H9 (cell line): Measurements from ENCODE around the gene NARS2. TPM values are rescaled to one million over a fixed set of nuclear protein-coding genes. Genes with fewer than 3 reads are reported as not detected.

Experiments used
- DNase-seq: peaks from one replicate; pipeline ENCODE4 v3.0.0-alpha.2; 2017
- H2AFZ ChIP-seq: one replicate; pipeline ENCODE4 v1.6.1; 2013; ENCODE audit warnings: mild to moderate bottlenecking, low read length, control low read depth, moderate library complexity
- H2AK5ac ChIP-seq: 2 replicates; pipeline ENCODE4 v1.6.1; 2013; ENCODE audit warnings: low read length, control low read depth, mixed read lengths; ENCODE audit not compliant: insufficient read length
- H2BK120ac ChIP-seq: one replicate; pipeline ENCODE4 v1.6.1; 2013; ENCODE audit warnings: low read depth, mild to moderate bottlenecking, low read length, control low read depth, inconsistent platforms; ENCODE audit not compliant: poor library complexity, severe bottlenecking
- H2BK12ac ChIP-seq: 2 replicates; pipeline ENCODE4 v1.6.1; 2013; ENCODE audit warnings: low read length, control low read depth, mixed read lengths, low read depth; ENCODE audit not compliant: insufficient read length
- H2BK15ac ChIP-seq: 2 replicates; pipeline ENCODE4 v1.6.1; 2013; ENCODE audit warnings: low read depth, low read length, control low read depth
- H2BK20ac ChIP-seq: one replicate; pipeline ENCODE4 v1.6.1; 2013; ENCODE audit warnings: low read depth, mild to moderate bottlenecking, low read length, control low read depth, inconsistent platforms; ENCODE audit not compliant: poor library complexity, severe bottlenecking
- H2BK5ac ChIP-seq: 2 replicates; pipeline ENCODE4 v1.6.1; 2013; ENCODE audit warnings: low read length, control low read depth, mixed read lengths; ENCODE audit not compliant: insufficient read length
- H3K14ac ChIP-seq: 2 replicates; pipeline ENCODE4 v1.6.1; 2013; ENCODE audit warnings: low read length, control low read depth; ENCODE audit not compliant: insufficient read depth
- H3K18ac ChIP-seq: 2 replicates; pipeline ENCODE4 v1.6.1; 2013; ENCODE audit warnings: low read depth, mild to moderate bottlenecking, mixed read lengths, low read length, control low read depth; ENCODE audit not compliant: insufficient read length
- H3K23ac ChIP-seq: 2 replicates; pipeline ENCODE4 v1.6.1; 2013; ENCODE audit warnings: low read length, control low read depth, mixed read lengths, low read depth; ENCODE audit not compliant: insufficient read length
- H3K23me2 ChIP-seq: 2 replicates; pipeline ENCODE4 v1.6.1; 2013; ENCODE audit warnings: low read depth, mild to moderate bottlenecking, mixed read lengths, low read length, control low read depth; ENCODE audit not compliant: insufficient read length, poor library complexity, severe bottlenecking
- H3K27ac ChIP-seq: 2 replicates; pipeline ENCODE4 v1.5.1; 2013; ENCODE audit warnings: low read length, control low read depth, mixed read lengths, low read depth; ENCODE audit not compliant: insufficient read length
- H3K27me3 ChIP-seq: 2 replicates; pipeline ENCODE4 v1.6.1; 2013; ENCODE audit warnings: low read length, control low read depth, inconsistent platforms; ENCODE audit not compliant: insufficient read depth
- H3K4ac ChIP-seq: 2 replicates; pipeline ENCODE4 v1.6.1; 2013; ENCODE audit warnings: low read depth, mild to moderate bottlenecking, control low read depth, inconsistent platforms, low read length, moderate library complexity
- H3K4me1 ChIP-seq: 2 replicates; pipeline ENCODE4 v1.6.1; 2013; ENCODE audit warnings: low read length, control low read depth, inconsistent platforms; ENCODE audit not compliant: insufficient read depth
- H3K4me2 ChIP-seq: 2 replicates; pipeline ENCODE4 v1.6.1; 2013; ENCODE audit warnings: low read length, control low read depth, mixed read lengths; ENCODE audit not compliant: insufficient read length, insufficient read depth
- H3K56ac ChIP-seq: 2 replicates; pipeline ENCODE4 v1.6.1; 2013; ENCODE audit warnings: low read depth, mild to moderate bottlenecking, mixed read lengths, low read length, control low read depth; ENCODE audit not compliant: insufficient read length
- H3K79me1 ChIP-seq: 2 replicates; pipeline ENCODE4 v1.6.1; 2013; ENCODE audit warnings: low read depth, mild to moderate bottlenecking, moderate library complexity, low read length, control low read depth, inconsistent platforms; ENCODE audit not compliant: insufficient read depth, poor library complexity, severe bottlenecking
- H3K79me2 ChIP-seq: 2 replicates; pipeline ENCODE4 v1.6.1; 2013; ENCODE audit warnings: low read length, control low read depth, inconsistent platforms; ENCODE audit not compliant: insufficient read depth
- H3K9ac ChIP-seq: 2 replicates; pipeline ENCODE4 v1.6.1; 2013; ENCODE audit warnings: low read length, control low read depth, mixed read lengths; ENCODE audit not compliant: insufficient read length; ENCODE audit errors: extremely low read depth
- H3K9me3 ChIP-seq: one replicate; pipeline ENCODE4 v1.6.1; 2013; ENCODE audit warnings: low read depth, low read length, inconsistent platforms; ENCODE audit not compliant: control insufficient read depth
- H3T11ph ChIP-seq: one replicate; pipeline ENCODE4 v1.6.1; 2013; ENCODE audit warnings: mild to moderate bottlenecking, low read length, control low read depth, inconsistent platforms
- H4K20me1 ChIP-seq: one replicate; pipeline ENCODE4 v1.6.1; 2013; ENCODE audit not compliant: control insufficient read depth, insufficient read length, insufficient read depth
- H4K5ac ChIP-seq: 2 replicates; pipeline ENCODE4 v1.6.1; 2013; ENCODE audit warnings: low read depth, mild to moderate bottlenecking, mixed read lengths, low read length, control low read depth; ENCODE audit not compliant: insufficient read length
- H4K8ac ChIP-seq: replicated peaks from 2 replicates; pipeline ENCODE4 v1.6.1; 2013; ENCODE audit warnings: low read length, control low read depth, mixed read lengths, low read depth; ENCODE audit not compliant: insufficient read length
- H4K91ac ChIP-seq: 2 replicates; pipeline ENCODE4 v1.6.1; 2013; ENCODE audit warnings: low read depth, mild to moderate bottlenecking, moderate library complexity, mixed read lengths, low read length, control low read depth; ENCODE audit not compliant: insufficient read length
- H3K27ac Mint-ChIP-seq, 3 experiments: 2 replicates in 2 of 3; 3 replicates in 1 of 3; pipeline ENCODE4 v1.8.0; 2020 to 2021; ENCODE audit warnings: mixed read lengths in 3 of 3, mild to moderate bottlenecking in 1 of 3, moderate library complexity in 1 of 3
- H3K27me3 Mint-ChIP-seq: 2 replicates; pipeline ENCODE4 v1.8.0; 2021; ENCODE audit warnings: low read depth, mild to moderate bottlenecking, moderate library complexity, mixed read lengths
- H3K36me3 Mint-ChIP-seq, 3 experiments: 2 replicates in 2 of 3; 3 replicates in 1 of 3; pipeline ENCODE4 v1.8.0; 2020 to 2021; ENCODE audit warnings: low read depth in 3 of 3, mixed read lengths in 3 of 3; ENCODE audit not compliant: insufficient read depth in 1 of 3
- H3K4me1 Mint-ChIP-seq, 2 experiments: 2 replicates each; pipeline ENCODE4 v1.8.0; 2020; ENCODE audit warnings: mixed read lengths in 2 of 2
- H3K4me3 Mint-ChIP-seq, 2 experiments: 2 replicates in 1 of 2; 3 replicates in 1 of 2; pipeline ENCODE4 v1.8.0; 2020 to 2021; ENCODE audit warnings: mild to moderate bottlenecking in 2 of 2, mixed read lengths in 2 of 2, moderate library complexity in 1 of 2
- H3K9me3 Mint-ChIP-seq, 2 experiments: 2 replicates in 1 of 2; 3 replicates in 1 of 2; pipeline ENCODE4 v1.8.0; 2020; ENCODE audit warnings: mild to moderate bottlenecking in 2 of 2, mixed read lengths in 2 of 2, moderate library complexity in 1 of 2
- CTCF ChIP-seq: fragments of 200-600 bp; sonication (generic); conservative IDR thresholded peaks from 3 replicates; pipeline ENCODE4 v1.8.0; 2021; ENCODE audit warnings: antibody characterized with exemption, mild to moderate bottlenecking
- total RNA-seq: library from RNA; stranded (reverse); gene quantifications from 2 replicates; pipeline ENCODE4 v1.2.1, GENCODE V29; 2021

NARS2 gene
- total RNA-seq, 1 experiment from 2014 or later: 29.7 TPM

DNA sequence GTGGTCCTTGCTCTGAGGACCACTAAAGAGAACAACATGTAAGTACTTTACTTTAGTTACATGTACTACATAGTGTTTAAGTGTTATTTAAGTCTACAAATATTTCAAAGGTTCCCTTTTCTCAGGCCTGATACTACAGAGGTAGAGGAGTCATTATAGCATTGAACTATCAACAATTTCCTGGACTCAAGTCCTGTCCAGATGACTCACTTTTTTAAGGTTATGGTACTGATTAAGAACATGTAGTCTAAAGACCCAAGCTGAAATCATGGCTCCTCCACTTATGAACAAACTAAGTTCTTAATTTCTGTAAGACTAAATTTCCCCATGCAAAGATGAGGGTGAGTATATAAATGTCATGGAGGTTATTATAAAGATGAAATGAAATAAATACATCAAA, 74.7 kb downstream of the NARS2 start:
- no peak overlapping the region for H4K5ac ChIP-seq
- no peak overlapping the region for H3K4me2 ChIP-seq
- H3K56ac ChIP-seq: no peak overlapping the region
- H4K20me1 ChIP-seq: no peaks in the 10 kb centered on the region
- H2AK5ac ChIP-seq: no peak overlapping the region
- TF ChIP-seq CTCF: no peak
- Mint-ChIP-seq H3K4me3 (no peak overlapping the region), H3K9me3 (no peaks in the 10 kb centered on the region), H3K27me3 (no peaks in the 10 kb centered on the region), H3K27ac (no peak overlapping the region), H3K36me3 (no peaks in the 10 kb centered on the region; a peak in 1 of 7 replicates), H3K4me1 (peaks cover 18 to 20% of the 10 kb centered on the region in 2 experiments)
- no peak overlapping the region for H3K23ac ChIP-seq
- H3K9me3 ChIP-seq: no peaks in the 10 kb centered on the region
- H2BK15ac ChIP-seq: no peak overlapping the region
- DNase-seq: no peak
- H3K14ac ChIP-seq: no peak overlapping the region
- H2BK20ac ChIP-seq: no peak overlapping the region
- no peaks in the 10 kb centered on the region; the same call in 1 of the 2 replicates for H3K4me1 ChIP-seq
- H3K18ac ChIP-seq: no peak overlapping the region
- H4K8ac ChIP-seq: no peak overlapping the region
- H3K79me2 ChIP-seq: no peaks in the 10 kb centered on the region
- H3T11ph ChIP-seq: no peak overlapping the region
- no peak overlapping the region for H3K9ac ChIP-seq
- no peak overlapping the region for H3K27ac ChIP-seq
- H3K79me1 ChIP-seq: no peaks in the 10 kb centered on the region
- H3K23me2 ChIP-seq: no peaks in the 10 kb centered on the region
- H2BK12ac ChIP-seq: no peak overlapping the region
- H3K27me3 ChIP-seq: no peaks in the 10 kb centered on the region
- H3K4ac ChIP-seq: no peak overlapping the region
- H2BK120ac ChIP-seq: no peak overlapping the region
- no peak overlapping the region for H2BK5ac ChIP-seq
- no peak overlapping the region for H4K91ac ChIP-seq
- no peak overlapping the region for H2AFZ ChIP-seq
